GM23338 (cell line): Measurements from ENCODE around the gene ERN1.
"Not testable (repeated sequence)": the region's sequence is repeated elsewhere in the genome, so short reads cannot be mapped to it uniquely, and the experiment has no call there.

Experiments used
- EZH2 ChIP-seq: fragments of 200-600 bp; sonication (generic); IDR thresholded peaks from one replicate; pipeline ENCODE4 v1.8.0; 2017; ENCODE audit warnings: antibody characterized with exemption, mild to moderate bottlenecking, low read depth; ENCODE audit not compliant: unreplicated experiment
- POLR2AphosphoS5 ChIP-seq: IDR thresholded peaks from 2 replicates; pipeline ENCODE4 v1.6.1; 2016; ENCODE audit warnings: antibody characterized with exemption, low read depth
- ZNF331 ChIP-seq: fragments of 250-450 bp; sonication (Bioruptor Pico); IDR thresholded peaks from 2 replicates; pipeline ENCODE4 v1.5.0; 2020; ENCODE audit warnings: low read depth, mild to moderate bottlenecking, moderate library complexity
- TF ChIP-seq, protein P1 (sequence below), 2 experiments: fragments of 200-600 bp in 1 of 2; sonication (generic) in 1 of 2; conservative IDR thresholded peaks; 2 replicates each; pipeline versions ENCODE4 v1.5.1 to v1.6.1; 2016 to 2017; ENCODE audit warnings: antibody characterized with exemption in 2 of 2, low read depth in 2 of 2, mild to moderate bottlenecking in 2 of 2, moderate library complexity in 1 of 2
- TF ChIP-seq, protein P2 (sequence below): IDR thresholded peaks from 2 replicates; pipeline ENCODE4 v1.6.1; 2016; ENCODE audit warnings: antibody characterized with exemption

DNA sequence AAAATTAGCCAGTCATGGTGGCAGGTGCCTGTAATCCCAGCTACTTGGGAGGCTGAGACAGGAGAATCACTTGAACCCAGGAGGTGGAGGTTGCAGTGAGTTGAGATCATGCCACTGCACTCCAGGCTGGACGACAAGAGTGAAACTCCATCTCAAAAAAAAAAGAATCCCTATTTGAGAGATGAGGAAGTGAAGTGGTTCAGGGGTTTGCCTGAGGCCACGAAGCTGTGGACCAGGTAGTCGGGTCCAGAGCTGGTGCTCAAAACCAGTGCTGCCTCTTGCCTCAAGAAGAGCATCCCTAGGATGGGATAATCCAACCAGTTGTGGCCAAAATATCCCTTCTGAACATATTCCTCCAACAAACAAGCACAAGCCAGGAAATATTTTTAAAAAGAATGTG, 37.7 kb upstream of the ERN1 start:
- TF ChIP-seq, protein P1, sequence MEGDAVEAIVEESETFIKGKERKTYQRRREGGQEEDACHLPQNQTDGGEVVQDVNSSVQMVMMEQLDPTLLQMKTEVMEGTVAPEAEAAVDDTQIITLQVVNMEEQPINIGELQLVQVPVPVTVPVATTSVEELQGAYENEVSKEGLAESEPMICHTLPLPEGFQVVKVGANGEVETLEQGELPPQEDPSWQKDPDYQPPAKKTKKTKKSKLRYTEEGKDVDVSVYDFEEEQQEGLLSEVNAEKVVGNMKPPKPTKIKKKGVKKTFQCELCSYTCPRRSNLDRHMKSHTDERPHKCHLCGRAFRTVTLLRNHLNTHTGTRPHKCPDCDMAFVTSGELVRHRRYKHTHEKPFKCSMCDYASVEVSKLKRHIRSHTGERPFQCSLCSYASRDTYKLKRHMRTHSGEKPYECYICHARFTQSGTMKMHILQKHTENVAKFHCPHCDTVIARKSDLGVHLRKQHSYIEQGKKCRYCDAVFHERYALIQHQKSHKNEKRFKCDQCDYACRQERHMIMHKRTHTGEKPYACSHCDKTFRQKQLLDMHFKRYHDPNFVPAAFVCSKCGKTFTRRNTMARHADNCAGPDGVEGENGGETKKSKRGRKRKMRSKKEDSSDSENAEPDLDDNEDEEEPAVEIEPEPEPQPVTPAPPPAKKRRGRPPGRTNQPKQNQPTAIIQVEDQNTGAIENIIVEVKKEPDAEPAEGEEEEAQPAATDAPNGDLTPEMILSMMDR (conservative IDR thresholded peaks at IDR 0.05; ENCODE audit: low read depth in 2 of 2), result not testable (repeated sequence)
- TF ChIP-seq POLR2AphosphoS5, EZH2, ZNF331: not testable (repeated sequence)
- TF ChIP-seq, protein P2, sequence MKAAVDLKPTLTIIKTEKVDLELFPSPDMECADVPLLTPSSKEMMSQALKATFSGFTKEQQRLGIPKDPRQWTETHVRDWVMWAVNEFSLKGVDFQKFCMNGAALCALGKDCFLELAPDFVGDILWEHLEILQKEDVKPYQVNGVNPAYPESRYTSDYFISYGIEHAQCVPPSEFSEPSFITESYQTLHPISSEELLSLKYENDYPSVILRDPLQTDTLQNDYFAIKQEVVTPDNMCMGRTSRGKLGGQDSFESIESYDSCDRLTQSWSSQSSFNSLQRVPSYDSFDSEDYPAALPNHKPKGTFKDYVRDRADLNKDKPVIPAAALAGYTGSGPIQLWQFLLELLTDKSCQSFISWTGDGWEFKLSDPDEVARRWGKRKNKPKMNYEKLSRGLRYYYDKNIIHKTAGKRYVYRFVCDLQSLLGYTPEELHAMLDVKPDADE, result not testable (repeated sequence)
